ENCODE data around the gene SAMD13. TPM values are rescaled to one million over a fixed set of nuclear protein-coding genes. Genes with fewer than 3 reads are reported as not detected.

Gene SAMD13
- total and polyA plus RNA-seq, 2 of the 8 experiments (the other 6 are each of a cell fraction or from before 2014, with no cell fraction given): 0.86 to 2.3 TPM

- TF ChIP-seq CTCF (IDR thresholded peaks at IDR 0.05; ENCODE audit: control extremely low read depth in 1 of 3, insufficient read depth in 1 of 3, low read depth in 1 of 3, low read length in 3 of 3): no peak
- no peak for TF ChIP-seq BCL11A (IDR thresholded peaks at IDR 0.05; ENCODE audit: low read depth in 2 of 2, low read length in 2 of 2)
- TF ChIP-seq SIN3A (conservative IDR thresholded peaks at IDR 0.05 in 1 of 2, IDR thresholded peaks at IDR 0.05 in 1 of 2; ENCODE audit: low read depth in 1 of 2, low read length in 2 of 2): no peak
- TF ChIP-seq TAF1 (IDR thresholded peaks at IDR 0.05; ENCODE audit: low read depth, low read length): no peak
- no peak for TF ChIP-seq RBBP5 (IDR thresholded peaks at IDR 0.05; ENCODE audit: borderline replicate concordance, low read depth, low read length)
- no peak for TF ChIP-seq RFX5 (IDR thresholded peaks at IDR 0.05; ENCODE audit: borderline replicate concordance, low read depth, low read length)
- no peak for TF ChIP-seq TCF12 (IDR thresholded peaks at IDR 0.05; ENCODE audit: low read depth, low read length)
These were observed 64.0 kb downstream of the SAMD13 start (continued) for GRCh38 chr1:84365225-84366221.
